ENCODE measurements around the gene SPART.

SPART gene

GRCh38 chr13:36286006-36286405 lies 60.2 kb downstream of the SPART start:
- Histone ChIP-seq H2AFZ (no peak overlapping the region), H3K4me2 (ENCODE audit: low read length) (no peak overlapping the region), H3K4me3 (ENCODE audit: low read depth, low read length) (no peak overlapping the region), H3K4me1 (no peaks in the 10 kb centered on the region), H3K27me3 (ENCODE audit: control insufficient read depth, insufficient read depth, low read length) (no peaks in the 10 kb centered on the region), H3K79me2 (no peaks in the 10 kb centered on the region), H3K27ac (no peak overlapping the region), H3K9ac (no peak overlapping the region), H3K36me3 (ENCODE audit: control insufficient read depth, insufficient read depth, low read length) (no peaks in the 10 kb centered on the region), H3K9me3 (ENCODE audit: control insufficient read depth, low read length) (no peaks in the 10 kb centered on the region)
- TF ChIP-seq CTCF (IDR thresholded peaks at IDR 0.05): no peak

GRCh38 chr13:36282821-36283432 lies 63.3 kb downstream of the SPART start:
- H3K79me2 ChIP-seq: no peaks in the 10 kb centered on the region
- no peak overlapping the region for H3K9ac ChIP-seq
- H3K36me3 ChIP-seq (ENCODE audit: control insufficient read depth, insufficient read depth, low read length): no peaks in the 10 kb centered on the region
- peak; percentile 71 for TF ChIP-seq CTCF (IDR thresholded peaks at IDR 0.05)
- H3K9me3 ChIP-seq (ENCODE audit: control insufficient read depth, low read length): no peaks in the 10 kb centered on the region
- H2AFZ ChIP-seq: no peak overlapping the region
- H3K27ac ChIP-seq: no peak overlapping the region
- no peaks in the 10 kb centered on the region for H3K27me3 ChIP-seq (ENCODE audit: control insufficient read depth, insufficient read depth, low read length)
- H3K4me1 ChIP-seq: no peaks in the 10 kb centered on the region
- H3K4me3 ChIP-seq (ENCODE audit: low read depth, low read length): no peak overlapping the region
- no peak overlapping the region for H3K4me2 ChIP-seq (ENCODE audit: low read length)

GRCh38 chr13:36275190-36276002 lies 70.8 kb downstream of the SPART start:
- Histone ChIP-seq H3K4me1 (no peaks in the 10 kb centered on the region), H3K27me3 (ENCODE audit: control insufficient read depth, insufficient read depth, low read length) (no peaks in the 10 kb centered on the region), H3K27ac (no peak overlapping the region), H3K36me3 (ENCODE audit: control insufficient read depth, insufficient read depth, low read length) (no peaks in the 10 kb centered on the region), H3K4me3 (ENCODE audit: low read depth, low read length) (no peak overlapping the region), H3K9me3 (ENCODE audit: control insufficient read depth, low read length) (no peaks in the 10 kb centered on the region), H3K9ac (no peak overlapping the region), H3K79me2 (no peaks in the 10 kb centered on the region), H3K4me2 (ENCODE audit: low read length) (no peak overlapping the region), H2AFZ (no peak overlapping the region)
- peak; percentile 52 for TF ChIP-seq CTCF (IDR thresholded peaks at IDR 0.05)

GRCh38 chr13:36273431-36273830 lies 72.8 kb downstream of the SPART start:
- TF ChIP-seq CTCF (IDR thresholded peaks at IDR 0.05): no peak
- Histone ChIP-seq H3K27me3 (ENCODE audit: control insufficient read depth, insufficient read depth, low read length) (no peaks in the 10 kb centered on the region), H2AFZ (no peak overlapping the region), H3K4me3 (ENCODE audit: low read depth, low read length) (no peak overlapping the region), H3K9ac (no peak overlapping the region), H3K9me3 (ENCODE audit: control insufficient read depth, low read length) (no peaks in the 10 kb centered on the region), H3K36me3 (ENCODE audit: control insufficient read depth, insufficient read depth, low read length) (no peaks in the 10 kb centered on the region), H3K4me2 (ENCODE audit: low read length) (no peak overlapping the region), H3K79me2 (no peaks in the 10 kb centered on the region), H3K4me1 (no peaks in the 10 kb centered on the region), H3K27ac (no peak overlapping the region)
